ENCODE data around the gene VPS26B. TPM values are rescaled to one million over a fixed set of nuclear protein-coding genes. Genes with fewer than 3 reads are reported as not detected.

The VPS26B gene
- total RNA-seq, 4 donors from 2014 or later: 30.2 to 50.2 (median 41.7) TPM

DNA sequence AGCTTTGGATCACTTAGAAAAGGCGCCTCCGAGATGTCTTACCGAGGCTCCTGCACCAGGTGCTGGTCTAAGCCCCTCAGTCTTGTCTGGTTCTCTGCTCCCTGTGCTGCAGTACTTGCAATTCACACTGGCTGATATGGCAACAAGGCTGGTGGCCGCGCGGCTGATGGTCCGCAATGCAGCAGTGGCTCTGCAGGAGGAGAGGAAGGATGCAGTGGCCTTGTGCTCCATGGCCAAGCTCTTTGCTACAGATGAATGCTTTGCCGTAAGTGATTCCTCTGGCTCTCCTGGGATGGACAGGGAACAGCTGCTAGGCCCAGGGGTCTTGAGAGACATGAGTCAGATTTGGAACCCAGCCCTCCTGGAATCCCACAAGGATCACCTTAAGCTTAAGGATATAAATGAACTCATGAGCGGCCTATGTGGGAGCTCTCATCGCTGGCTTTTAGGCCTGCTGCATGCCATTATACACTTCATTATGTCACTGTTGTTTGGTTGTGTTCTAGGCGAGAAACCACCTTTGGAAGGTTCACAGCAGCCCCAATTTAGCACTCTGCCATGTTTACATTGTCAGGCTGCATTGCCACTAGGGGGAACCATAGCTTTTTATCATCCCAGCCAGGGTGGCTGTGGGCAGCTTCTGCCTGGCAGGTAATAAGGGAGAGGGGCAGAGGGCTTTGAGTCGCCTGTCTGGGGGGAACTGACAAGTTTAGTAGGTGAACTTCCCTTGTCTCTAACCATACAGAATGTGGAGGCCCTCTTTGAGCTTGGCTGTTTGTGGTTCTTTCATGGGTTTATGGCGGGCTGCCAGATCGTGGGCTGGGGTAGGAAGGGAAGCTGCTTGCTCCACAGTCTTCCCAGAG lies 37.4 kb downstream of the VPS26B start:
- Histone ChIP-seq H3K36me3 (peaks cover 35 to 86% (median 77%) of the 10 kb centered on the region in 4 donors), H3K27me3 (no peaks in the 10 kb centered on the region), H3K4me1 (no peaks in the 10 kb centered on the region), H3K4me3 (no peak overlapping the region), H3K9me3 (no peaks in the 10 kb centered on the region), H3K27ac (replicated peaks in 1 of 4) (no peak overlapping the region)
- TF ChIP-seq POLR2AphosphoS5 (IDR thresholded peaks at IDR 0.05): no peak
- TF ChIP-seq, protein P1, sequence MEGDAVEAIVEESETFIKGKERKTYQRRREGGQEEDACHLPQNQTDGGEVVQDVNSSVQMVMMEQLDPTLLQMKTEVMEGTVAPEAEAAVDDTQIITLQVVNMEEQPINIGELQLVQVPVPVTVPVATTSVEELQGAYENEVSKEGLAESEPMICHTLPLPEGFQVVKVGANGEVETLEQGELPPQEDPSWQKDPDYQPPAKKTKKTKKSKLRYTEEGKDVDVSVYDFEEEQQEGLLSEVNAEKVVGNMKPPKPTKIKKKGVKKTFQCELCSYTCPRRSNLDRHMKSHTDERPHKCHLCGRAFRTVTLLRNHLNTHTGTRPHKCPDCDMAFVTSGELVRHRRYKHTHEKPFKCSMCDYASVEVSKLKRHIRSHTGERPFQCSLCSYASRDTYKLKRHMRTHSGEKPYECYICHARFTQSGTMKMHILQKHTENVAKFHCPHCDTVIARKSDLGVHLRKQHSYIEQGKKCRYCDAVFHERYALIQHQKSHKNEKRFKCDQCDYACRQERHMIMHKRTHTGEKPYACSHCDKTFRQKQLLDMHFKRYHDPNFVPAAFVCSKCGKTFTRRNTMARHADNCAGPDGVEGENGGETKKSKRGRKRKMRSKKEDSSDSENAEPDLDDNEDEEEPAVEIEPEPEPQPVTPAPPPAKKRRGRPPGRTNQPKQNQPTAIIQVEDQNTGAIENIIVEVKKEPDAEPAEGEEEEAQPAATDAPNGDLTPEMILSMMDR (IDR thresholded peaks at IDR 0.05): peak in 1 of 3 experiments; percentile 45
- no peak for DNase-seq (ENCODE audit: extremely low spot score)
- WGBS: 81% methylated on average over 11 of the region's 14 CpGs
- intact Hi-C loops (cut with DNase I): no loop called here

DNA sequence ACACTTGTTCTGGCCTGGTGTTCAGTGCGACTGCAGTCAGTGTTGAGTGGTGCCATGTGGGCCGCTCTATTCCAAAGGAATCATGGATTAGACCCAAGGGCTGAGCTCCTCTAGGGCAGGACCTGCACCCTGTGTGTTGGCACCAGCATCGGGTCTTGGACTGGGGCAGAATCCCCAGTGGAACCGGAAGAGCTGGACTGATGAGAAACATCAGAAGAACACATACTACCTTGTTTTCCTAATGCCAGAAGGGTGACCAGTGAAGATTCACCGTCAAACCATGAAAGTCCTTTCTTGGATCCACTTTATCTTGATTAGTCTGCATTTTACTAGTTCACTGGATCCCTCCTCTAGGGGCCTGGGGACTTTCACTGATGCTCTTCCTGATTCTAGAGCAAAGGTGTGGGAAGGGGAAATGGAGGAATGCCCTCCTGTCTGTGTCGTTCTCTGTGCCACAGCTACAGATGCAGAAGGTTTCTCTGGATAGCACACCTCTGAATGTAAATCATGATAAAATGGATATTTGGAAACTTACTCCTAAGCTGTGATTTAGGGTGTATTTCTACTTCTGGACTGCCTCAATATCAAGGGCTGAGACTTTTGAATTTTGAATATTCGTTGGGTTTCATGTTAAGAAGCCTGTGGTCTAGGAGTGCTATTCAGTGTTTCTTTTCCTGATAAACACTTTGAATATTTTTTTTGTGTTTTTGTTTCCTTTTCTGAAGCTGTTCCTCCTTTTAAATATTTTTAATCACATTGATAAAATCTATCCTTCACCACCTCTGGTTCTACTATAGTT lies 40.7 kb downstream of the VPS26B start:
- no peak overlapping the region for H3K4me3 ChIP-seq
- H3K36me3 ChIP-seq: peaks cover 25 to 53% (median 45%) of the 10 kb centered on the region in 4 donors
- no peak for TF ChIP-seq EP300 (IDR thresholded peaks at IDR 0.05)
- TF ChIP-seq, protein P1 (IDR thresholded peaks at IDR 0.05): no peak
- TF ChIP-seq POLR2AphosphoS5 (IDR thresholded peaks at IDR 0.05): no peak
- TF ChIP-seq POLR2A (IDR thresholded peaks at IDR 0.05; ENCODE audit: low read depth): no peak
- peaks cover 0 to 9% (median 0%) of the 10 kb centered on the region in 4 donors for H3K27me3 ChIP-seq
- H3K4me1 ChIP-seq: no peaks in the 10 kb centered on the region
- intact Hi-C loops (cut with DNase I): no loop called here
- no peak for DNase-seq (ENCODE audit: extremely low spot score)
- no peaks in the 10 kb centered on the region for H3K9me3 ChIP-seq
- WGBS: 87% methylated on average over 7 of the region's 7 CpGs
- no peak overlapping the region for H3K27ac ChIP-seq (replicated peaks in 1 of 4)

DNA sequence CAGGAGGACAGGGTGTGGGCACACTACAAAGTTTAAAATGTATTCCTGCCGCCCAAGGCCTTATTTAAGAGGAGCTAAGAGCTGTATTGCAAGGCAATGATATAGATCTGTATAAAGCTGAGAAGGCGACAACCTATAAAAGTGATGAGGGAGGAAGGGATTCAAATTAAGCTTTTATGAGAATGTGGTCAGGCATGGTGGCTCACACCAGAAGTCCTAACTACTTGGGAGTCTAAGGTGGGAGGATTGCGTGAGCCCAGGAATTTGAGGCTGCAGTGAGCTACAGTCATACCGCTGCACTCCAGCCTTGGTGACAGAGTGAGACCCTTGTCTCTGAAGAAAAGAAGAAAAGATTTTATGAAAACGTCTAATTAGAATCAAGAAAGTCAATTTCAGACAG lies 42.0 kb downstream of the VPS26B start:
- intact Hi-C loops (cut with DNase I): no loop called here
- TF ChIP-seq EP300 (IDR thresholded peaks at IDR 0.05) (no peak), POLR2A (IDR thresholded peaks at IDR 0.05; ENCODE audit: low read depth) (no peak), POLR2AphosphoS5 (IDR thresholded peaks at IDR 0.05) (no peak)
- TF ChIP-seq, protein P1 (IDR thresholded peaks at IDR 0.05): no peak
- Histone ChIP-seq H3K4me1 (no peaks in the 10 kb centered on the region), H3K27ac (replicated peaks in 1 of 4) (peak overlapping the region in 1 of 4 donors; percentile 13), H3K27me3 (peaks cover 0 to 22% (median 2%) of the 10 kb centered on the region in 4 donors), H3K4me3 (no peak overlapping the region), H3K36me3 (peaks cover 18 to 40% (median 33%) of the 10 kb centered on the region in 4 donors), H3K9me3 (no peaks in the 10 kb centered on the region)
- WGBS: 87% methylated on average over 5 of the region's 5 CpGs
- DNase-seq (ENCODE audit: extremely low spot score): no peak

DNA sequence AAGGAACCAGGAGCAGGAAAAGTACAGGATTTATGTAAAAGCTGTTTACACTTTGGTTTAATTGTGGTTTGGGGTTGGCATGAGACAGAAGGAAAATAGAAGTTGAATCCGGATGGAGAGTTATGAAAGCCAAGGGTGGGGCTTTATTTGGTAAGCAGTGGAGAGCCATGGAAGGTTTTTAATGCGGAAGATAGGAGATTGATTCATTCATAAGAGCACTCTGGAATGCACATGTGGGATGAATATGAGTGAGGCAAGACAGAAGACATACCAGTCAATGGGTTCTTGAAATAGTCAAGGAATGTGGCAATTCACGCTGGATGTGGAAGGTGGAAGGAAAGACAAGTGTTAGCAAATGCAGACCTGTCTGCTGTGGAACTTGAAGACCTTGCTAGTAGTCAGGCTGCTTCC lies 42.4 kb downstream of the VPS26B start:
- Histone ChIP-seq H3K4me1 (no peaks in the 10 kb centered on the region), H3K27ac (replicated peaks in 1 of 4) (peak overlapping the region in 1 of 4 donors; percentile 13), H3K4me3 (no peak overlapping the region), H3K9me3 (no peaks in the 10 kb centered on the region), H3K27me3 (peaks cover 0 to 26% (median 2%) of the 10 kb centered on the region in 4 donors), H3K36me3 (peaks cover 14 to 36% (median 28%) of the 10 kb centered on the region in 4 donors)
- TF ChIP-seq EP300 (IDR thresholded peaks at IDR 0.05) (no peak), POLR2A (IDR thresholded peaks at IDR 0.05; ENCODE audit: low read depth) (no peak), POLR2AphosphoS5 (IDR thresholded peaks at IDR 0.05) (no peak)
- TF ChIP-seq, protein P1 (IDR thresholded peaks at IDR 0.05): no peak
- 24% methylated on average over 3 of the region's 3 CpGs for WGBS
- intact Hi-C loops (cut with DNase I): no loop called here
- no peak for DNase-seq (ENCODE audit: extremely low spot score)
